Naive B cell (primary cell): ENCODE results near the gene APC2. TPM values are rescaled to one million over a fixed set of nuclear protein-coding genes. Genes with fewer than 3 reads are reported as not detected.

Source experiments
- ATAC-seq, 2 donors: fragments of 150-1000 bp; cut with Tn5 transposase; 2 replicates each; pipeline ENCODE4 v1.10.0; 2021; ENCODE audit warnings: low read depth in 2 of 2, mild to moderate bottlenecking in 2 of 2, moderate library complexity in 2 of 2
- DNase-seq: peaks from one replicate; pipeline ENCODE4 v3.0.0; 2022
- H3K27ac Mint-ChIP-seq, 6 donors: one replicate each; pipeline ENCODE4 v1.8.0; 2020 to 2022; ENCODE audit warnings: mild to moderate bottlenecking in 6 of 6, mixed read lengths in 6 of 6, moderate library complexity in 5 of 6, inconsistent platforms in 2 of 6
- H3K27me3 Mint-ChIP-seq, 3 donors: one replicate each; pipeline ENCODE4 v1.8.0; 2021 to 2022; ENCODE audit warnings: mixed read lengths in 3 of 3, mild to moderate bottlenecking in 1 of 3
- H3K36me3 Mint-ChIP-seq, 2 donors: one replicate each; pipeline ENCODE4 v1.8.0; 2020 to 2022; ENCODE audit warnings: mixed read lengths in 2 of 2, inconsistent platforms in 1 of 2, mild to moderate bottlenecking in 1 of 2
- H3K4me1 Mint-ChIP-seq, 3 donors: one replicate each; pipeline ENCODE4 v1.8.0; 2020 to 2022; ENCODE audit warnings: mixed read lengths in 3 of 3, inconsistent platforms in 1 of 3, mild to moderate bottlenecking in 1 of 3, moderate library complexity in 1 of 3
- H3K4me3 Mint-ChIP-seq, 8 donors: one replicate each; pipeline ENCODE4 v1.8.0; 2020 to 2022; ENCODE audit warnings: mild to moderate bottlenecking in 8 of 8, mixed read lengths in 8 of 8, moderate library complexity in 8 of 8, inconsistent platforms in 2 of 8
- H3K9me3 Mint-ChIP-seq, 7 donors: one replicate each; pipeline ENCODE4 v1.8.0; 2020 to 2022; ENCODE audit warnings: mixed read lengths in 7 of 7, mild to moderate bottlenecking in 5 of 7, inconsistent platforms in 2 of 7, moderate library complexity in 1 of 7
- polyA plus RNA-seq, 6 donors: library from polyadenylated mRNA; unstranded; fragments of 300-500 nt; fragmentation: Illumina TruSeq; gene quantifications; one replicate each; pipeline ENCODE4 v1.2.3, GENCODE V29; 2021; ENCODE audit warnings: low read depth in 6 of 6

Gene APC2
- polyA plus RNA-seq, 6 donors from 2014 or later: 0.03 TPM; not detected in 5

GRCh38 chr19:1452802-1453524 lies 3.0 kb downstream of the APC2 start:
- Mint-ChIP-seq H3K9me3 (peaks cover 0 to 3% (median 2%) of the 10 kb centered on the region in 7 donors), H3K4me1 (peaks cover 34 to 37% (median 36%) of the 10 kb centered on the region in 3 donors), H3K4me3 (peak overlapping the region in 1 of 8 donors; percentile 18), H3K27me3 (peaks cover 24 to 76% (median 66%) of the 10 kb centered on the region in 3 donors), H3K36me3 (peaks cover 0 to 23% of the 10 kb centered on the region in 2 donors), H3K27ac (peak overlapping the region in 1 of 6 donors; percentile 24)
- no peak for ATAC-seq
- no peak for DNase-seq

- peak overlapping the region in 6 of 8 donors; percentile 22 to 85 (median 60) for H3K4me3 Mint-ChIP-seq
- no peak for DNase-seq
- H3K36me3 Mint-ChIP-seq: peaks cover 0 to 23% of the 10 kb centered on the region in 2 donors
- H3K27ac Mint-ChIP-seq: peak overlapping the region in 3 of 6 donors; percentile 78 to 82 (median 79)
- peaks cover 28 to 74% (median 61%) of the 10 kb centered on the region in 3 donors for H3K27me3 Mint-ChIP-seq
- H3K4me1 Mint-ChIP-seq: peaks cover 31 to 36% (median 36%) of the 10 kb centered on the region in 3 donors
- H3K9me3 Mint-ChIP-seq: peaks cover 0 to 3% (median 2%) of the 10 kb centered on the region in 7 donors
- ATAC-seq: no peak
Measured at GRCh38 chr19:1453525-1454364, 3.8 kb downstream of the APC2 start.

GRCh38 chr19:1455002-1455335 lies 5.0 kb downstream of the APC2 start:
- Mint-ChIP-seq H3K27me3 (peaks cover 21 to 71% (median 58%) of the 10 kb centered on the region in 3 donors), H3K36me3 (peaks cover 0 to 16% of the 10 kb centered on the region in 2 donors), H3K4me3 (peak overlapping the region; percentile 30 to 76 (median 68)), H3K4me1 (peaks cover 28 to 30% (median 28%) of the 10 kb centered on the region in 3 donors), H3K9me3 (peaks cover 0 to 3% (median 2%) of the 10 kb centered on the region in 7 donors), H3K27ac (peak overlapping the region in 1 of 6 donors; percentile 49)
- DNase-seq: peak; percentile 39
- peak; percentile 61 to 64 for ATAC-seq

- ATAC-seq (peak; percentile 52 to 57), DNase-seq (no peak)
- Mint-ChIP-seq H3K9me3 (peaks cover 0 to 3% (median 2%) of the 10 kb centered on the region in 7 donors), H3K4me3 (peak overlapping the region; percentile 29 to 85 (median 68)), H3K27me3 (peaks cover 19 to 68% (median 54%) of the 10 kb centered on the region in 3 donors), H3K4me1 (peaks cover 27% of the 10 kb centered on the region in 3 donors), H3K27ac (peak overlapping the region in 2 of 6 donors; percentile 64 to 76), H3K36me3 (peaks cover 0 to 14% of the 10 kb centered on the region in 2 donors)
Measured at GRCh38 chr19:1455336-1456120, 5.6 kb downstream of the APC2 start.

- peak overlapping the region in 2 of 8 donors; percentile 26 to 71 for H3K4me3 Mint-ChIP-seq
- H3K27ac Mint-ChIP-seq: no peak overlapping the region
- peaks cover 13 to 60% (median 46%) of the 10 kb centered on the region in 3 donors for H3K27me3 Mint-ChIP-seq
- H3K4me1 Mint-ChIP-seq: peaks cover 21 to 23% (median 22%) of the 10 kb centered on the region in 3 donors
- peaks cover 0 to 3% (median 2%) of the 10 kb centered on the region in 7 donors for H3K9me3 Mint-ChIP-seq
- ATAC-seq: no peak
- no peak for DNase-seq
- peaks cover 0 to 8% of the 10 kb centered on the region in 2 donors for H3K36me3 Mint-ChIP-seq
Measured at GRCh38 chr19:1456121-1456900, 6.4 kb downstream of the APC2 start.

GRCh38 chr19:1457031-1457739 lies 7.3 kb downstream of the APC2 start:
- ATAC-seq: no peak
- H3K36me3 Mint-ChIP-seq: peaks cover 0 to 8% of the 10 kb centered on the region in 2 donors
- DNase-seq: no peak
- H3K9me3 Mint-ChIP-seq: peaks cover 0 to 3% (median 2%) of the 10 kb centered on the region in 7 donors
- peaks cover 20 to 22% (median 21%) of the 10 kb centered on the region in 3 donors for H3K4me1 Mint-ChIP-seq
- peaks cover 13 to 51% (median 38%) of the 10 kb centered on the region in 3 donors for H3K27me3 Mint-ChIP-seq
- H3K27ac Mint-ChIP-seq: peak overlapping the region in 1 of 6 donors; percentile 69
- H3K4me3 Mint-ChIP-seq: no peak overlapping the region

GRCh38 chr19:1457892-1458291 lies 8.0 kb downstream of the APC2 start:
- peaks cover 13 to 44% (median 33%) of the 10 kb centered on the region in 3 donors for H3K27me3 Mint-ChIP-seq
- ATAC-seq (no peak), DNase-seq (no peak)
- no peak overlapping the region for H3K4me3 Mint-ChIP-seq
- H3K27ac Mint-ChIP-seq: no peak overlapping the region
- H3K36me3 Mint-ChIP-seq: peaks cover 0 to 8% of the 10 kb centered on the region in 2 donors
- peaks cover 20 to 22% (median 21%) of the 10 kb centered on the region in 3 donors for H3K4me1 Mint-ChIP-seq
- H3K9me3 Mint-ChIP-seq: peaks cover 0 to 3% (median 2%) of the 10 kb centered on the region in 7 donors

- Mint-ChIP-seq H3K36me3 (no peaks in the 10 kb centered on the region), H3K4me3 (no peak overlapping the region), H3K9me3 (peaks cover 0 to 3% (median 0%) of the 10 kb centered on the region in 7 donors), H3K27ac (no peak overlapping the region), H3K4me1 (peaks cover 14 to 15% (median 15%) of the 10 kb centered on the region in 3 donors), H3K27me3 (peaks cover 8 to 31% (median 20%) of the 10 kb centered on the region in 3 donors)
- no peak for ATAC-seq
- DNase-seq: no peak
Measured at GRCh38 chr19:1459479-1459878, 9.6 kb downstream of the APC2 start.

- no peak for DNase-seq
- Mint-ChIP-seq H3K27ac (peak overlapping the region in 1 of 6 donors; percentile 26), H3K27me3 (peaks cover 5 to 24% (median 14%) of the 10 kb centered on the region in 3 donors), H3K4me3 (no peak overlapping the region), H3K4me1 (peaks cover 7 to 9% (median 9%) of the 10 kb centered on the region in 3 donors), H3K9me3 (peaks cover 0 to 3% (median 0%) of the 10 kb centered on the region in 7 donors), H3K36me3 (no peaks in the 10 kb centered on the region)
- ATAC-seq: no peak
Measured at GRCh38 chr19:1460033-1460995, 10.4 kb downstream of the APC2 start.

GRCh38 chr19:1461862-1462261 lies 11.9 kb downstream of the APC2 start:
- ATAC-seq (no peak), DNase-seq (no peak)
- H3K27me3 Mint-ChIP-seq: peaks cover 5 to 20% (median 7%) of the 10 kb centered on the region in 3 donors
- H3K27ac Mint-ChIP-seq: no peak overlapping the region
- no peaks in the 10 kb centered on the region for H3K36me3 Mint-ChIP-seq
- H3K4me3 Mint-ChIP-seq: no peak overlapping the region
- peaks cover 0 to 4% (median 3%) of the 10 kb centered on the region in 3 donors for H3K4me1 Mint-ChIP-seq
- no peaks in the 10 kb centered on the region for H3K9me3 Mint-ChIP-seq
